Activated T-helper 9 cell treated with anti-CD3 and anti-CD28 coated beads, Interleukin-2, amount 50 U/mL, for 16 hours (primary cell): Measurements from ENCODE around the gene ZNF445.
"Not testable (repeated sequence)": the region's sequence is repeated elsewhere in the genome, so short reads cannot be mapped to it uniquely, and the experiment has no call there.

Experiments
- DNase-seq: peaks from one replicate; pipeline ENCODE4 v3.0.0-alpha.2; 2020; ENCODE audit warnings: low read depth

ZNF445 gene

GRCh38 chr3:44477312-44478030 lies at the start of gene ZNF445:
ZNF445 (minus strand) TSS chr3:44477670; CDS start chr3:44455549, 22,121 bp downstream.
- DNase-seq: peak; percentile 68

DNA sequence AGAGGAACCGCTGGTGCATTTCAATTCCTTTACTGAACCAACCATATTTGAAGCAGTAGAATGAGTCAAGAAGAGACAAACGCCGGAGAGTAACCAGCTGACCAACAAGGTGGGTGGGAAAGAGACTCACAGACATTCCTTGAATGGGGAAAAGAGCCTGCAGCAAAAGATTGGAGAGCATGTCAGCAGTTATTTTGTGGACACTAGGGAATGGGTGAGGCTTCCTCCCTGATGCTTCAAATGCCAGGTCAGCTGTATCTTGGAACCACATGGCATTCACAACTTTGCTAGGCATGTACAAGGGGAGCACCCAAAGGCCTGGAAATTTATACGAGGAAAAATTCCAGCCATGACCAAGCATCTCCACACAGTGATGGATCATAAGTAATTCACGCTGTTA lies 47.6 kb upstream of the ZNF445 start:
- no peak for DNase-seq

DNA sequence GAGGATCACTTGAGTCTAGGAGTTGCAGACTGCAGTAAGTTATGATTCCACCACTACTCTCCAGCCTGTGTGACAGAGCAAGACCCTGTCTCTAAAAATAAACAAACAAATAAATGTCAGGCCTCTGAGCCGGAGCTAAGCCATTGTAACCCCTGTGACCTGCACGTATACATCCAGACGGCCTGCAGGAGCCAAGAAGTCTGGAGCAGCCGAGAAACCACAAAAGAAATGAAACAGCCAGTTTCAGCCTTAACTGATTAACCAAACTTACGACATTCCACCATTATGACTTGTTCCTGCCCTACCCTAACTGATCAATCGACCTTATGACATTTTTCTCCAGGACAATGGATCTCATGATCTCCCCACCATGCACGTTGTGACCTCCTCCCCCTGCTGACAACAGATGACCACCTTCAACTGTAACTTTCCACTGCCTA lies 45.0 kb upstream of the ZNF445 start:
- no peak for DNase-seq

- DNase-seq: no peak
Measured at GRCh38 chr3:44521721-44522120, 44.3 kb upstream of the ZNF445 start.

GRCh38 chr3:44518782-44519156 lies 41.3 kb upstream of the ZNF445 start:
- DNase-seq: no peak

DNA sequence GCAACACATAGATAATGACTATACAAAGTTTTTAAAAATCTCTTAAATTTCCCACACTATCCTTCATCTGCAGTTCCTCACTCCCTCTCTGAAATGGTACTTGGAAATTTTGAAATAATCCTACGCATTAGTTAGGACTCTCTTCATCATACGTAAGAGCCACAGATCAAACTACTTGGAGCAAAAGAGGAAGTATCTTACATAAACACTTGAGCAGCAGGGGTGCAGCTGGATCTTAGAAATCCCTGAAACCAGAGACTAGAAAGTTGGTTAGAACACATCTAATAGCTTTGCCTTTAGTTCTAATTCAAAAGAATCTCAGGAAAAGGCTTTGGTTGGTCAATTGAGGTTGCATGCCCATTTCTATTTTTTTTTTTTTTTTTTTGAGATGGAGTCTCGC lies 38.8 kb upstream of the ZNF445 start:
- no peak for DNase-seq

- DNase-seq: no peak
Measured at GRCh38 chr3:44513513-44513912, 36.0 kb upstream of the ZNF445 start.

DNA sequence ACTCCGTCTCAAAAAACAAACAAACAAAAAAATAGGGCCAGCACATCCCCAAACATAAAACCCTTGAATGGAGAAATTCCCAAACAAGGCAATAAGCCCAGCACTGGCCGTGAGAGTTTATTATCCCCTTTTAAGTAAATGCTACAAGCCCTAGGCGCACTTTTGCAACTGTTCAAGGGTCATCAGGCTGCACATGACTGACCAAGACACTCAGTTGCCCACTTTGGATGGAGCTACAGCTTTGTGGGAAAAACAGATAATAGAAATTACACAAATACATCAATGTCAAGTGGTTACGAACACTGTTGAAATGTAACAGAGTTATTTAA lies 33.7 kb upstream of the ZNF445 start:
- no peak for DNase-seq

DNA sequence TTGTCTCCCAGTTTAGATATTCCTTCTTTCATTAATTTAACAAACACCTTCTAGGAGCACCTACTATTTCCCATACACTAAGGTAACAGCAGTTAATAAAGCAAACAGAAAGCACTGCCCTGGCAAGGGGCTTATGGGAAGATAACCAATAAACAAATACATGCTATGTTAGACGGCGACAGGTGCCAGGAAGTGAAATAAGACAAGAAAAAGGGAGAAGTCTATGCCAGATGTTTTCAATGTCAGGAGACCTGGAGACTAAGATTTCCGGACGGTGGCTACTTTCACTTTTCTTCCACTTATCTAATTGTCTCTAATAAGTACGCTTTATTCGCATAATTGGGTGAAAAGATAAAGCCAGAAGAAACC lies 32.5 kb upstream of the ZNF445 start:
- no peak for DNase-seq

DNA sequence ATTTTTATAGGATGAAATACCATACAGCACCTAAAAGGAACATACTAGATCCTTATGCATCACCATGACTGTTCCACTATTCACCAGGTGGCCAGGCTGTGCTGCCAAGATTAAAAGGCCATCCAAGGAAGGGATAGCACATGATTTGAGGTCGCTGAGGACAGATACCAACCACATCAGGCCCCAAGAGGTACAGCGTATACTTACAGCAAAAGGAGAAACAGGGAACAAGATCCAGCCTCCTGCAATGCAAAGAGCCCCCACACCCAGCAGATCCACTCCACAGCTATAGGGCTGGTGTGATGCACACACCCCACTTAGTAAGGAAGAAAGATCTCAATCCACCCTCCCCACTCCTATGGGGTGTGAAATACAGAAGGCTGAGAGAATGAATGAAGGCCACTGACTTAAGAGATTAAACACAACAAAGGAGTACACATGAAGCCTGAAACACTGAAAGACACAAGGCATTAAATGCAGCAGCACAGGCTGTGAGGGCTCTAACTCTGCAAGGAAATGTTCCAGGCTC lies 32.0 kb upstream of the ZNF445 start:
- no peak for DNase-seq

DNA sequence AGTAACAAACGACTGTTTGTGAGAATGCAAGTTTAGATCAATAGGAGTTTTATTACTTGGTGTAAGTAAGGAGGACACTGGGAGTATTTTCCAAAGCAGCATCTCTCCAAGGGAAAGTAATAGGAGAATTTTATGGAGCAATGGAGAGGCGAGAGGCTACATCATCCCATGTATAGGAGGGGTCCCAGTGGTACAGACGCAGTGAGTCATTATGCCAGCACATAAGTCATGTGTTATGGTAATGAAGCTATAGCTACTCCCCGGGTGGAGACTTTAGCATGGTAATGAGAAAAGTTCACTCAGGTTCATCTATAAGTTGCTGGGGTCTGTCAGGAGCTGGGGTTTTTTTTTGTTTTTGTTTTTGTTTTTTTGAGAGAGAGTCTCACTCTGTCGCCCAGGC lies 29.5 kb upstream of the ZNF445 start:
- DNase-seq: no peak

DNA sequence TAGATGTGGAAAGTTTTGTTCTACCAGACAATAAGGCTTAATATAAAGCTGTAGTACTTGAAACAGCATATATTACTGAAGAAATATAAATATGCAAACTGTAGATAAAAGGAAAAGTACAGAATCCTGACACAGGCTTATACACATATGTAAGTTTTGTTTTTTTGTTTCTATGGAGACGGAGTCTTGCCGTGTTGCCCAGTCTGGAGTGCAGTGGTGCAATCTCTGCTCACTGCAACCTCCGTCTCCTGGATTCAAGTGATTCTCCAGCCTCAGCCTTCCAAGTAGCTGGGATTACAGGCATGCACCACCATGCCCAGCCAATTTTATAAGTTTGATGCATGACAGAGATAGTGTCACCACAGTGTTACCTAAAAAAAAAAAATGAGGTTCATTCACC lies 29.1 kb upstream of the ZNF445 start:
- no peak for DNase-seq

DNA sequence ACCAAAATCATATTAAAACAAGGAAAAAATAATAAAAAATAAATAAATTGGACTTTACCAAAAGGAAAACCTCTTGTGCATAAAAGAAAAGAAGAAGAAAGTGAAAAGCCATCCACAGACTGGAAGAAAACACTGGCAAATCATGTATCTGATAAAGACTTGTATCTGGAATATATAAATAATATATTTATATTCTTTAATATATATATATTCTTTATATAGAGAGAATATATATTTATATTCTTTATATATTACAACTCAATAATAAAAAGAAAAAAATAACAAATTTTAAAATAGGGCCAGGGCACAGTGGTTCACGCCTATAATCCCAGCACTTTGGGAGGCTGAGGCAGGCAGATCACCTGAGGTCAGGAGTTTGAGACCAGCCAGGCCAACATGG lies 27.1 kb upstream of the ZNF445 start:
- DNase-seq: no peak

- not testable (repeated sequence) for DNase-seq
Measured at GRCh38 chr3:44503178-44503577, 25.7 kb upstream of the ZNF445 start.

GRCh38 chr3:44501971-44502370 lies 24.5 kb upstream of the ZNF445 start:
- no peak for DNase-seq

GRCh38 chr3:44499899-44500168 lies 22.4 kb upstream of the ZNF445 start:
- DNase-seq: not testable (repeated sequence)

GRCh38 chr3:44499149-44499898 lies 21.9 kb upstream of the ZNF445 start:
- DNase-seq: no peak

GRCh38 chr3:44495636-44496415 lies 18.4 kb upstream of the ZNF445 start:
- no peak for DNase-seq

DNA sequence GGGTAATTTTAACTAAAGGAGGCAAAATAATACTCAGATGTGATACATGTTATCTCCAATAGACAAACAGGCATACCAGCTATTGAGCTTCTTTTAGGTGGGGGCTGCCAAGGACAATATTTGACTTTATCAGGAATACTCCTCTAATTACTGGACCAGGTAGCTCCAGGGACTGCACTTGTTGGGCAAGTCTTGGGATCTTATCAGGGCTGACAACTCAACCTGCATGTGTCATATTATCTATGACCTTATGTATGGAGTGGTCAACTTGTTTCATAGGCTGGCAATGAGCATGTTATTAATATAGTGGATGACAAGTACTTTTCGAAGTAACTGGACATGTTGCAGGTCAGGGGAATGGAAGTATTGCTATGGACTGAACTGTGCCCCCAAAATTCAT lies 15.0 kb upstream of the ZNF445 start:
- DNase-seq: no peak

DNA sequence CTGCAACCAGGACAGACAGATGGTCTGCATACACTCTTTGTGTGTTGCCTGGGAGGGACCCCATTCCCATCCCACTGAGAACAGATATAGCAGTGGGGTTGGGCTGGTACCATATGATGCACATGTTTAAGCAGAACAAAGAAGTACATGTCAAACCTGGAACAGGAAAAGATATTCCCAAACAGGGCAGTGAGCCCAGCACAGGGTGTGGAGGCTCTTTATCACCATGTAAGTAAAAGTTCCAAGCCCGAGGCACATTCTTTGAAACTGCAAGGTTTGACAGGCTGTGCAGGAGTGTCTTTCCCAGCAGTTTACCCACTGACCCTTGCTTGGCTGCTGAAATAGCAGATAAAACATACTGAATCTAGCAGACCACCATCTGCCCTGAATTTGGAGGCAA lies 5.3 kb upstream of the ZNF445 start:
- no peak for DNase-seq

GRCh38 chr3:44478606-44479094 lies 1.2 kb upstream of the ZNF445 start:
- DNase-seq: no peak

DNA sequence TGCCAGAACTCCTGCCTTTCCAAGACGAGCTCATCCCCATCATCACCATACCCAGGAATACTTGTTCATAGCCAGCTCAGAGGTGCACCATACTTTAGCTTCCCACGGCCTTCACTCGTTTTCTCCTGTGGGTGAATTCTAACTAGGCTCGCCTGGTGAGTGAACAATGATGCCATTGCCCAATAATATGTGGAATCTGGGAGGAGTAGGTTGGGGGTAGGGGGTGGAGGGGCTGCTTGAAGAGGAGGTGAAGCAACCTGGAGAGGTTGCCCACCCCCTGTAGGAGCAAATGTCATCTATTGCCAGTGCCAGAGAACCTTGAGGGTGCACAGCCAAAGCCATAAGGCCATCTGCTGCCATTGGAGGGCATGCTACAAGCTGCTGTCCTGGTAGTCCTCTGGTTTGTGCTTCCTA lies 592 bp upstream of the ZNF445 start:
- DNase-seq: no peak

DNA sequence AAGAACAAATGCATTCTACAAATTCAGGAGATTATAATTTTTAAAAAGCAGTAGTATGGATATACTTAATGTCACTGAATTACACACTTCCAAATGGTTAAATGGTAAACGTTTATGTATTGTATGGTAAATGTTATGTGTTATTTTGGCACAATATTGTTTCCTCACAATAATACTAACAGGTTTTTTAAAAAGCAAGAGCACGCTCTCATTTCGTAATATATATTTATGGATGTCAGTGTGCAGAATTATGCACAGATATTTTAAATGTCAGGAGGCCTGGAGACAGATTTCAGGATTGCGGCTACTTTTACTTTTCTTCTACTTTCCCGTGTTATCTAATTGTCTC lies 533 bp downstream of the ZNF445 start:
- DNase-seq: no peak
